Tibial nerve (tissue), 4 donors: Measurements from ENCODE around the gene SMARCA2. TPM values are rescaled to one million over a fixed set of nuclear protein-coding genes. Genes with fewer than 3 reads are reported as not detected.

Source experiments
- DNase-seq, 2 donors: peaks; one replicate each; pipeline ENCODE4 v3.0.0-alpha.2; 2019; ENCODE audit warnings: low spot score in 2 of 2
- H3K27ac ChIP-seq, 4 donors: fragments of 200-600 bp; sonication (generic) in 3 of 4; one replicate each; pipeline ENCODE4 v1.5.1; 2017 to 2019; ENCODE audit warnings: mild to moderate bottlenecking in 1 of 4
- H3K27me3 ChIP-seq, 2 donors: fragments of 200-600 bp; sonication (generic) in 1 of 2; one replicate each; pipeline versions ENCODE4 v1.5.1 to v1.6.0; 2017 to 2019
- H3K36me3 ChIP-seq, 3 donors: fragments of 200-600 bp; sonication (generic); one replicate each; pipeline ENCODE4 v1.5.1; 2018 to 2019
- H3K4me1 ChIP-seq, 4 donors: fragments of 200-600 bp; sonication (generic) in 3 of 4; one replicate each; pipeline ENCODE4 v1.5.1; 2017 to 2019
- H3K4me3 ChIP-seq, 4 donors: fragments of 200-600 bp; sonication (generic) in 3 of 4; one replicate each; pipeline ENCODE4 v1.5.1; 2017 to 2019; ENCODE audit warnings: mild to moderate bottlenecking in 1 of 4, moderate library complexity in 1 of 4
- H3K9me3 ChIP-seq, 4 donors: fragments of 200-600 bp; sonication (generic) in 3 of 4; one replicate each; pipeline ENCODE4 v1.5.1; 2017 to 2019
- EP300 ChIP-seq, 2 donors: sonication (generic); formaldehyde crosslinking; IDR thresholded peaks; one replicate each; pipeline ENCODE4 v1.6.1; 2017; ENCODE audit warnings: antibody characterized with exemption in 2 of 2, mild to moderate bottlenecking in 1 of 2
- POLR2A ChIP-seq, 2 donors: fragments of 450-650 bp; IDR thresholded peaks; one replicate each; pipeline ENCODE4 v1.6.1; 2017; ENCODE audit warnings: antibody characterized with exemption in 2 of 2, mild to moderate bottlenecking in 2 of 2, moderate library complexity in 2 of 2
- WGBS, 2 donors: methylation state at CpG; one replicate each; pipeline ENCODE4 v1.1.5; 2018; 5-methylcytosine and 5-hydroxymethylcytosine counted together
- total RNA-seq, 4 donors: library from RNA; depleted of rRNA; stranded (reverse); fragments of >200 nt; gene quantifications; one replicate each; pipeline ENCODE4 v1.1.0, GENCODE V29; 2016
- TF ChIP-seq, protein P1 (sequence below), 5 experiments: fragments of 200-600 bp in 3 of 5; fragments of 450-650 bp in 2 of 5; sonication (generic) in 3 of 5; IDR thresholded peaks; one replicate each; pipeline ENCODE4 v1.5.1; 2016 to 2019; ENCODE audit warnings: antibody characterized with exemption in 5 of 5, mild to moderate bottlenecking in 3 of 5, moderate library complexity in 2 of 5

SMARCA2 gene
- total RNA-seq, 4 donors from 2014 or later, result 75.9 to 140 (median 119) TPM

- no peaks in the 10 kb centered on the region for H3K9me3 ChIP-seq
- H3K4me1 ChIP-seq, result peaks cover 0 to 33% (median 2%) of the 10 kb centered on the region in 4 donors
- H3K27me3 ChIP-seq, result no peaks in the 10 kb centered on the region
- WGBS, 2 donors, result 60% methylated on average over 9 to 10 of the region's 10 CpGs
- H3K27ac ChIP-seq, result no peak overlapping the region
- H3K36me3 ChIP-seq, result peaks cover 0 to 11% (median 0%) of the 10 kb centered on the region in 3 donors
- TF ChIP-seq EP300 (IDR thresholded peaks at IDR 0.05) (no peak), POLR2A (IDR thresholded peaks at IDR 0.05) (no peak)
- TF ChIP-seq, protein P1, sequence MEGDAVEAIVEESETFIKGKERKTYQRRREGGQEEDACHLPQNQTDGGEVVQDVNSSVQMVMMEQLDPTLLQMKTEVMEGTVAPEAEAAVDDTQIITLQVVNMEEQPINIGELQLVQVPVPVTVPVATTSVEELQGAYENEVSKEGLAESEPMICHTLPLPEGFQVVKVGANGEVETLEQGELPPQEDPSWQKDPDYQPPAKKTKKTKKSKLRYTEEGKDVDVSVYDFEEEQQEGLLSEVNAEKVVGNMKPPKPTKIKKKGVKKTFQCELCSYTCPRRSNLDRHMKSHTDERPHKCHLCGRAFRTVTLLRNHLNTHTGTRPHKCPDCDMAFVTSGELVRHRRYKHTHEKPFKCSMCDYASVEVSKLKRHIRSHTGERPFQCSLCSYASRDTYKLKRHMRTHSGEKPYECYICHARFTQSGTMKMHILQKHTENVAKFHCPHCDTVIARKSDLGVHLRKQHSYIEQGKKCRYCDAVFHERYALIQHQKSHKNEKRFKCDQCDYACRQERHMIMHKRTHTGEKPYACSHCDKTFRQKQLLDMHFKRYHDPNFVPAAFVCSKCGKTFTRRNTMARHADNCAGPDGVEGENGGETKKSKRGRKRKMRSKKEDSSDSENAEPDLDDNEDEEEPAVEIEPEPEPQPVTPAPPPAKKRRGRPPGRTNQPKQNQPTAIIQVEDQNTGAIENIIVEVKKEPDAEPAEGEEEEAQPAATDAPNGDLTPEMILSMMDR (IDR thresholded peaks at IDR 0.05), result no peak
- no peak for DNase-seq
- H3K4me3 ChIP-seq, result no peak overlapping the region
Measured at GRCh38 chr9:2152966-2153629, 138.0 kb downstream of the SMARCA2 start.

DNA sequence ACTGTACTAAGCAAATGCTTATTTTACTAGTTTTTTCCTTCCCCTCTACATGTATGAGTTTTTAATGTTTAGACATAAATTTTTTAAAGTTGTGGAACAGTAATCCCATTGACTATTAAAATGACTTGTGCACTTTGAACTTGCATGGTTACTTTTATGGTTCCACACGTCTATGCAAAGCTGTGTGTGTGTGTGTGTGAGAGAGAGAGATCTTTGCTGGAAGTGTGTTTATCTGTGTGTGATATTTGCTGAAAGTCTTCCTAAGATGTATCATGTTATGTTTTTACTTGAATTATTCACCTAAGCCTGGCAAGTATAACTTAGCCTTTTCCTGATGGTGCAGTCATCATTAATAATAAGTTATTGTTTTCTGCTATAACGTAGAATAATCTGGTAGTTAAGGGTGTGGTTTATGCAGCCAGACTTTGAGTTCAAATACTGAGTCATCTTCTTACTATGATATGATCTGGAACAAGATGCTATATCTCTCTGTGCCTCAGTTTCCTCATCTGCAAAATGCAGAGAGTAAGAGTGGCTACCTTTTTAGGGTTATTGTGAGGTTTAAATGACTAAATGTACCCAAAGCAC lies 138.6 kb downstream of the SMARCA2 start:
- no peaks in the 10 kb centered on the region for H3K9me3 ChIP-seq
- no peak for DNase-seq
- no peak overlapping the region for H3K27ac ChIP-seq
- no peak for TF ChIP-seq POLR2A (IDR thresholded peaks at IDR 0.05)
- TF ChIP-seq EP300 (IDR thresholded peaks at IDR 0.05), result no peak
- TF ChIP-seq, protein P1 (IDR thresholded peaks at IDR 0.05), result no peak
- peaks cover 0 to 11% (median 0%) of the 10 kb centered on the region in 3 donors for H3K36me3 ChIP-seq
- WGBS, 2 donors, result 18 to 22% methylated on average over 2 of the region's 2 CpGs
- H3K4me3 ChIP-seq, result no peak overlapping the region
- H3K27me3 ChIP-seq, result no peaks in the 10 kb centered on the region
- H3K4me1 ChIP-seq, result peaks cover 0 to 33% (median 2%) of the 10 kb centered on the region in 4 donors

- Histone ChIP-seq H3K4me3 (no peak overlapping the region), H3K4me1 (peaks cover 0 to 33% (median 2%) of the 10 kb centered on the region in 4 donors), H3K9me3 (no peaks in the 10 kb centered on the region), H3K27me3 (no peaks in the 10 kb centered on the region), H3K36me3 (peaks cover 0 to 11% (median 0%) of the 10 kb centered on the region in 3 donors), H3K27ac (no peak overlapping the region)
- WGBS, 2 donors, result 85 to 86% methylated on average over 3 of the region's 3 CpGs
- no peak for DNase-seq
- TF ChIP-seq, protein P1 (IDR thresholded peaks at IDR 0.05), result no peak
- TF ChIP-seq EP300 (IDR thresholded peaks at IDR 0.05), result no peak
- TF ChIP-seq POLR2A (IDR thresholded peaks at IDR 0.05), result no peak
Measured at GRCh38 chr9:2154731-2155130, 139.6 kb downstream of the SMARCA2 start.

GRCh38 chr9:2155966-2156365 lies 140.8 kb downstream of the SMARCA2 start:
- Histone ChIP-seq H3K27ac (no peak overlapping the region), H3K4me3 (no peak overlapping the region), H3K4me1 (peaks cover 0 to 44% (median 6%) of the 10 kb centered on the region in 4 donors), H3K36me3 (no peaks in the 10 kb centered on the region), H3K27me3 (no peaks in the 10 kb centered on the region), H3K9me3 (no peaks in the 10 kb centered on the region)
- DNase-seq, result no peak
- no peak for TF ChIP-seq EP300 (IDR thresholded peaks at IDR 0.05)
- TF ChIP-seq, protein P1 (IDR thresholded peaks at IDR 0.05), result no peak
- TF ChIP-seq POLR2A (IDR thresholded peaks at IDR 0.05), result no peak
- 71 to 83% methylated on average over 5 of the region's 5 CpGs for WGBS, 2 donors
